Erythroblast (primary cell): ENCODE results near the gene COL9A3.
"Not testable (repeated sequence)": the region's sequence is repeated elsewhere in the genome, so short reads cannot be mapped to it uniquely, and the experiment has no call there.

ENCODE experiments used
- DNase-seq, 2 experiments: peaks; one replicate each; lab custom pipeline; 2025; lab: John Stamatoyannopoulos, UW
- GATA1 ChIP-seq: IDR thresholded peaks from 2 replicates; pipeline ENCODE4 v1.6.1; 2011; ENCODE audit warnings: low read depth, mild to moderate bottlenecking, control low read depth, low read length, moderate library complexity
- POLR2A ChIP-seq: IDR thresholded peaks from 2 replicates; pipeline ENCODE4 v1.6.1; 2011; ENCODE audit warnings: mild to moderate bottlenecking, low read length

Gene COL9A3

GRCh38 chr20:62840244-62841197 lies 23.7 kb downstream of the COL9A3 start:
- TF ChIP-seq GATA1 (no peak), POLR2A (no peak)
- DNase-seq: no peak

GRCh38 chr20:62841705-62842212 lies 24.9 kb downstream of the COL9A3 start:
- no peak for DNase-seq
- no peak for TF ChIP-seq GATA1
- TF ChIP-seq POLR2A: no peak

- TF ChIP-seq GATA1 (no peak), POLR2A (no peak)
- no peak for DNase-seq
Observed at GRCh38 chr20:62843656-62844055, 26.8 kb downstream of the COL9A3 start.

GRCh38 chr20:62844182-62844581 lies 27.3 kb downstream of the COL9A3 start:
- no peak for DNase-seq
- TF ChIP-seq GATA1: no peak
- no peak for TF ChIP-seq POLR2A

GRCh38 chr20:62845416-62846160 lies 28.7 kb downstream of the COL9A3 start:
- DNase-seq: no peak
- TF ChIP-seq GATA1 (no peak), POLR2A (no peak)

GRCh38 chr20:62846166-62846890 lies 29.5 kb downstream of the COL9A3 start:
- no peak for DNase-seq
- no peak for TF ChIP-seq GATA1
- TF ChIP-seq POLR2A: no peak

GRCh38 chr20:62848917-62849316 lies 32.1 kb downstream of the COL9A3 start:
- DNase-seq: not testable (repeated sequence)

- TF ChIP-seq POLR2A (no peak), GATA1 (no peak)
Observed at GRCh38 chr20:62849431-62849830, 32.6 kb downstream of the COL9A3 start.

GRCh38 chr20:62850333-62850974 lies 33.6 kb downstream of the COL9A3 start:
- no peak for DNase-seq
- no peak for TF ChIP-seq POLR2A
- no peak for TF ChIP-seq GATA1

More at GRCh38 chr20:62849431-62849830, 32.6 kb downstream of the COL9A3 start:
- DNase-seq: no peak

GRCh38 chr20:62852196-62852595 lies 35.3 kb downstream of the COL9A3 start:
- no peak for TF ChIP-seq GATA1
- TF ChIP-seq POLR2A: no peak

GRCh38 chr20:62852841-62853240 lies 36.0 kb downstream of the COL9A3 start:
- no peak for DNase-seq
- TF ChIP-seq GATA1 (no peak), POLR2A (no peak)

More at GRCh38 chr20:62852196-62852595, 35.3 kb downstream of the COL9A3 start:
- no peak for DNase-seq

- not testable (repeated sequence) for DNase-seq
Observed at GRCh38 chr20:62853304-62853703, 36.5 kb downstream of the COL9A3 start.

GRCh38 chr20:62854121-62854520 lies 37.3 kb downstream of the COL9A3 start:
- DNase-seq: no peak
- no peak for TF ChIP-seq GATA1
- no peak for TF ChIP-seq POLR2A

- no peak for TF ChIP-seq GATA1
- no peak for TF ChIP-seq POLR2A
- no peak for DNase-seq
Observed at GRCh38 chr20:62855120-62855519, 38.3 kb downstream of the COL9A3 start.
